ENCODE results near the gene DENND1B. TPM values are rescaled to one million over a fixed set of nuclear protein-coding genes. Genes with fewer than 3 reads are reported as not detected.
"Not testable (repeated sequence)": the region's sequence is repeated elsewhere in the genome, so short reads cannot be mapped to it uniquely, and the experiment has no call there.

The DENND1B gene
- total and polyA plus RNA-seq, 2 of the 13 experiments (the other 11 are each of a cell fraction or from before 2014, with no cell fraction given) = 2.6 to 5.7 TPM

DNA sequence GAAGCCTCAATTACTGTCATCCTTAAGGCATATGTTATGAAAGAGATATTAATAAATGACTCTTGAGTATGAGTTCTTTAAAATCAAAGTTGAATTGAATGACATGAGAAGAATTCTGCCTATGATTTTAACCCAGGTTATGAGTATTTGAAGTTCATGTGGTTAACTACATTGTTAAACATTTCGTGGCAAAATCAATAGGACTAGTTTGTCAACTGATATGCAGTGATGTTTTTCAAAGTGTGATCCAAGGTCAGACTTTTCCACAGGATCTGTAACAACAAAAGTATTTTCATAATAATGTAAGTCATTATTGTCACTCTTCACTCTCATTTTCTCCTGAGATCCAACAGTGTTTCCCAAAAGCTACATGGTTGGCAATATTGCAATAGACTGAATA lies 189.5 kb downstream of the DENND1B start (continued):
- 0 out of 2 replicates have a peak, but pooled peaks have one; percentile 29 for TF ChIP-seq HDAC2 (CRISPR knock-in tag; IDR thresholded peaks at IDR 0.05)
- TF ChIP-seq SOX13 (IDR thresholded peaks at IDR 0.05) = no peak
- TF ChIP-seq SOX13 (CRISPR knock-in tag; conservative IDR thresholded peaks at IDR 0.05 in 1 of 2, IDR thresholded peaks at IDR 0.05 in 1 of 2) = peak in 1 of 2 experiments; percentile 92; a peak in 2 of 4 replicates
- peak; percentile 69 for TF ChIP-seq TCF7 (IDR thresholded peaks at IDR 0.05; ENCODE audit: low read depth)
- no peak for TF ChIP-seq MAFK (conservative IDR thresholded peaks at IDR 0.05 in 1 of 2, IDR thresholded peaks at IDR 0.05 in 1 of 2; ENCODE audit: low read length in 2 of 2)
- TF ChIP-seq SIX1 (CRISPR knock-in tag; IDR thresholded peaks at IDR 0.05; ENCODE audit: borderline replicate concordance) = peak; percentile 43; the same call in 1 of the 2 replicates
- TF ChIP-seq NR2F6 (IDR thresholded peaks at IDR 0.05) = peak; percentile 69
- TF ChIP-seq NR2F6 (CRISPR knock-in tag; IDR thresholded peaks at IDR 0.05) = no peak; the same call in 1 of the 2 replicates
- peak; percentile 75 for TF ChIP-seq GFI1 (CRISPR knock-in tag; IDR thresholded peaks at IDR 0.05; ENCODE audit: borderline replicate concordance)
- peak; percentile 85 for TF ChIP-seq FOXA3 (CRISPR knock-in tag; IDR thresholded peaks at IDR 0.05)
- peak; percentile 80; the same call in 1 of the 2 replicates for TF ChIP-seq NFIC (IDR thresholded peaks at IDR 0.05; ENCODE audit: low read length)
- TF ChIP-seq ZNF12 (CRISPR knock-in tag; IDR thresholded peaks at IDR 0.05) = no peak
- TF ChIP-seq ZNF652 (CRISPR knock-in tag; IDR thresholded peaks at IDR 0.05; ENCODE audit: borderline replicate concordance, low read depth) = peak; percentile 24; the same call in 1 of the 2 replicates
- peak; percentile 94 for TF ChIP-seq SOX5 (CRISPR knock-in tag; IDR thresholded peaks at IDR 0.05; ENCODE audit: borderline replicate concordance)
- TF ChIP-seq MED1 (CRISPR knock-in tag; IDR thresholded peaks at IDR 0.05) = 0 out of 2 replicates have a peak, but pooled peaks have one; percentile 15
- TF ChIP-seq SALL1 (CRISPR knock-in tag; IDR thresholded peaks at IDR 0.05) = peak; percentile 28; the same call in 1 of the 2 replicates
- TF ChIP-seq RXRB (CRISPR knock-in tag; IDR thresholded peaks at IDR 0.05; ENCODE audit: borderline replicate concordance) = 0 out of 2 replicates have a peak, but pooled peaks have one; percentile 40

DNA sequence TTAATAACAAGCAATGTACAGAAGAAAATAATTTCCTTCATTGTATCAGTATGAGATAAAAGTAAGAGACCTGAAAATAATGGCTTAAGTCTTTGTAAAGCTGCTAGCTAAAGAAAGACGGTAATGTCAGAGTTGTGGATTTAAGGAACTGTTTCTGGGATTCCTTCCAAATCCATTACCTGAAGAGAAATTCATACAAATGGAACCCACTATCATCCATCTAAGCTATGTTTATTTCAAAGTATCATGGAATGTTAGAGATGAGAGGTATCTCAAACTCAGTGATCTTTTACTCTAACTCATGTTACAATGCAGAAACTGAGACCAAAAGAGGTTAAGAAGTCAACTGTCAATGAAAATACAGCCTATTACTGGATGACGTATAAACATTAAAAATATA lies 197.7 kb downstream of the DENND1B start:
- H4K20me1 ChIP-seq (ENCODE audit: insufficient read depth, low read length) = no peaks in the 10 kb centered on the region
- no peak for FAIRE-seq
- no peaks in the 10 kb centered on the region for H3K27me3 ChIP-seq (ENCODE audit: control insufficient read depth in 1 of 2, insufficient read depth in 2 of 2, low read length in 2 of 2)
- H3K27ac ChIP-seq (ENCODE audit: extremely low read length, insufficient read depth, low read length) = no peak overlapping the region
- ATAC-seq = no peak
- in situ Hi-C loops (cut with HindIII; ENCODE audit: extremely low pct_ligation_motif_present, low pct_unique_long_range_greater_than_20kb) = no loop called here
- ChIA-PET CTCF (ENCODE audit: low intra/inter-chr PET ratio, low total read pairs) (no interaction called here), POLR2A (no interaction called here)
- no peak overlapping the region for H2AFZ ChIP-seq (ENCODE audit: low read length)
- no peak overlapping the region for H3K4me2 ChIP-seq (ENCODE audit: low read depth, low read length)
- 100% methylated on average over 2 of the region's 2 CpGs for WGBS (ENCODE audit: low lambda C conversion rate)
- no TSS peak for BruUV-seq (replicated peaks)
- TF ChIP-seq PCBP1 (IDR thresholded peaks at IDR 0.05; ENCODE audit: borderline replicate concordance, low read depth, low read length) = no peak
- no peak for DNase-seq (ENCODE audit: low spot score)
- H3K4me1 ChIP-seq (ENCODE audit: insufficient read depth, low read length) = no peaks in the 10 kb centered on the region
- intact Hi-C loops (cut with micrococcal nuclease; ENCODE audit: unreplicated experiment) = no loop called here
- H3K36me3 ChIP-seq (replicated peaks in 1 of 2; ENCODE audit: control insufficient read depth in 1 of 2, insufficient read depth in 2 of 2, low read length in 2 of 2) = no peaks in the 10 kb centered on the region
- H3K9me3 ChIP-seq (ENCODE audit: low read length) = no peaks in the 10 kb centered on the region
- H3K9ac ChIP-seq (ENCODE audit: insufficient read depth, low read depth, low read length) = no peak overlapping the region
- H3K4me3 ChIP-seq (replicated peaks in 1 of 3; ENCODE audit: insufficient read depth in 1 of 3, low read depth in 2 of 3, low read length in 3 of 3) = no peak overlapping the region
- no peaks in the 10 kb centered on the region for H3K79me2 ChIP-seq (ENCODE audit: insufficient read depth, low read length)

DNA sequence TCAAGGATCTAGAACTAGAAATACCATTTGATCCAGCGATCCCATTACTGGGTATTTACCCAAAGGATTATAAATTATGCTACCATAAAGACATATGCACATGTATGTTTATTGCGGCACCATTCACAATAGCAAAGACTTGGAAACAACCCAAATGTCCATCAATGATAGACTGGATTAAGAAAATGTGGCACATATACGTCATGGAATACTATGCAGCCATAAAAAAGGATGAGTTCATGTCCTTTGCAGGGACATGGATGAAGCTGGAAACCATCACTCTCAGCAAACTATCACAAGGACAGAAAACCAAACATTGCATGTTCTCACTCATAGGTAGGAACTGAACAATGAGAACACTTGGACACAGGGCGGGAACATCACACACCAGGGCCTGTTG lies 199.7 kb downstream of the DENND1B start:
- H2AFZ ChIP-seq (ENCODE audit: low read length); POLR2A ChIA-PET; H3K27ac ChIP-seq (ENCODE audit: extremely low read length, insufficient read depth, low read length); BruUV-seq (replicated peaks); intact Hi-C loops (cut with micrococcal nuclease; ENCODE audit: unreplicated experiment); ATAC-seq; H3K36me3 ChIP-seq (replicated peaks in 1 of 2; ENCODE audit: control insufficient read depth in 1 of 2, insufficient read depth in 2 of 2, low read length in 2 of 2); H3K4me1 ChIP-seq (ENCODE audit: insufficient read depth, low read length); H3K4me3 ChIP-seq (replicated peaks in 1 of 3; ENCODE audit: insufficient read depth in 1 of 3, low read depth in 2 of 3, low read length in 3 of 3); CTCF ChIA-PET (ENCODE audit: low intra/inter-chr PET ratio, low total read pairs); H3K4me2 ChIP-seq (ENCODE audit: low read depth, low read length); H3K9me3 ChIP-seq (ENCODE audit: low read length); in situ Hi-C loops (cut with HindIII; ENCODE audit: extremely low pct_ligation_motif_present, low pct_unique_long_range_greater_than_20kb); H3K79me2 ChIP-seq (ENCODE audit: insufficient read depth, low read length); H3K9ac ChIP-seq (ENCODE audit: insufficient read depth, low read depth, low read length); H3K27me3 ChIP-seq (ENCODE audit: control insufficient read depth in 1 of 2, insufficient read depth in 2 of 2, low read length in 2 of 2); FAIRE-seq; DNase-seq (ENCODE audit: low spot score); H4K20me1 ChIP-seq (ENCODE audit: insufficient read depth, low read length): not testable (repeated sequence)
- WGBS (ENCODE audit: low lambda C conversion rate) = 100% methylated on average over 4 of the region's 4 CpGs
